CD4-positive, alpha-beta T cell treated with Interleukin-21 for 1 hour (primary cell): ENCODE measurements around the gene LCE3E.
"Not testable (repeated sequence)": the region's sequence is repeated elsewhere in the genome, so short reads cannot be mapped to it uniquely, and the experiment has no call there.

Experiments
- DNase-seq: peaks from one replicate; pipeline ENCODE4 v3.0.0-alpha.2; 2020

Gene LCE3E, protein sequence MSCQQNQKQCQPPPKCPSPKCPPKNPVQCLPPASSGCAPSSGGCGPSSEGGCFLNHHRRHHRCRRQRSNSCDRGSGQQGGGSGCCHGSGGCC

DNA sequence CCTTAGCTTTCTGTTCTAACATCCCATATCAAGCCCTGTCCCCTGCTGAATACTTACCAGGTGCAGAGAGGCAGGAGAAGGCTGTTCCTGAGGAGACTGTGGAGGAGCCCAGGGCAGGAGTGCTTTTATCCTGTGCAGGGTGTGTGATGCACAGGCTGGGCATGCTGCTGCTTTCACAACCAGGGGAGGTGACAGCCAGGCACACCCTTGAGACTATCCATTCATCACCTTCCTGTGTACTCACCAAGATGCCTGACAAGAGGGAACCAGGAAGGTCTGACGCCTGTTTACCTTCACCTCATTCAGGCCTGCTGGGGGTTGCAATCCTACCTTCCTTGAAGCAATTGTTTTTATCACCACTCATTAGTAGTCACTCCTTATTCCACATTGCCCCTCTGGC lies at the start of gene LCE3E:
LCE3E (minus strand) TSS at position 100 of the 400 bp plus-strand sequence. CDS start 572 bp downstream, outside the sequence.
- no peak for DNase-seq

DNA sequence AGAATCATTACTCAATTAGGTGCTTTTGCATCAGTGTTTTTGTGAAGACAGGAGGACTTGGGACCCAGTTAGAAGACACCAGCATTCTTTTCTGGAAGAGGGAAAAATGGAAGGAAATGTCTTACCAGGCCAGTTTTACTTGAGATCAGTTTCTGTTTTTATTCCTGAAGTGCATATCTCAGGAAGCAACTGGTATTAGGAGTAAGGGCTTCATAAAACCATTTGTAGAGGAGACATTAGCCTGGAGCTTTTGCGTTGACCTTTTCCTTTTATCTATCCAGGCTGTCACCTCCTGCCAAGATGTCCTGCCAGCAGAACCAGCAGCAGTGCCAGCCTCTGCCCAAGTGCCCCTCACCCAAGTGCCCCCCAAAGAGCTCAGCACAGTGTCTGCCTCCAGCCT lies 46.9 kb upstream of the LCE3E start, which contains the start of gene LCE3B:
LCE3B (plus strand) TSS at position 301 of the 400 bp plus-strand sequence; CDS start at position 301, 0 bp downstream.
- no peak for DNase-seq

DNA sequence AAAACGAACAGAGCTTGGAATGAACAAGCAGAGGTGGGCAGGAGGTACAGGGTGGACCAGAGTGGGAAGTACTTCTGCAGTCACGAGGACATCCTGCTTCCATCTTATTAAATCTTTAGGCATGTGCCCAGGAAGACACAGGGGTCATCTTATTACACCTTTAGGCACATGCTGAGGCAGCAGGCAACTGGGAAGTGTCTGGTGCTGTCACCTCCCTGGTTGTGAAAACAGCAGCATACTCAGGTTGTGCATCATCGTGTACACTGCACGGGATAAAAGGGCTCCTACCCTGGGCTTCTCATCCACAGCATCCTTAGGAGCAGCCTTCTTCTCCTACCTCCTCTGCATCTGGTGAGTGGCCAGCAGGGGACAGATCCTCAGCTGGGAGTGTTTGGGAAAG lies 33.4 kb upstream of the LCE3E start, which contains the start of gene LCE3C:
LCE3C (plus strand) TSS at position 301 of the 400 bp plus-strand sequence. CDS start 498 bp downstream, outside the sequence.
- DNase-seq, result no peak

DNA sequence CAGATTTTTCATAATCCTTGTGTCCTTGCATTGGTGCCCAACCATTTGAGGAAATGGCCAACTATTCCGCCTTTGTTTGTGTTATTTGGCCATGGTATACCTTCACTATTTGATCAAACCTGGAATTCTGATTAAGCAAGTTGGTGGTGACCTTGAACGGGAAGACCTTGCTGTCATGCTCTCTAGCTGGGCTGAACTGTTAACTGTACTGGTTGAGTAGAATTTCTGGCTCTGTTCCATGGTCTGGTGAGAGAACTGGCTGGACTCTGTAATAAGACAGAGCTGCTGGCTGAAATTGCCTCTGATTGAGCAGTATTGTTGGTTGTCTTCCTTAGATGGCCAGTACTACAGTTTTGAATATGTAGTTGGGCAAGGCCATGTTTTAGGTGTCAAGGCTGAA lies 30.4 kb upstream of the LCE3E start:
- no peak for DNase-seq

DNA sequence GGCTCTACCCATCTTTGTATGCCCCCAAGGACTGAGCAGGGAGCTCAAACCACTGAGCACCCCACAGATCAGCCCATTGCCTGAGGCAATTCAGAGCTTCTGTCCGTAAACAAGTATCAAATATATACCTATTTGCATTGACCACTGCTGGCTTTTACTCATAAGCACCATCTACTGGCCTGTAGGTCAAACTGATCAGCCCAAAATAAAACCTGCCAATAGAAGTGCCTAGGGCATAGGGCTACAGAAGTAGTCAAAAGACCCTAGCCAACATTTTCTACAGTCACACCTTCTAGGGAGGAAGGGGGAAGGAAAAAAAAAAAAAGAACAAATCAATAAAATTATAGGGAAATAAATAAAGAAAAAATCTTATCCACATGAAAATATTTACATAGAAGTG lies 19.0 kb upstream of the LCE3E start:
- DNase-seq, result no peak

DNA sequence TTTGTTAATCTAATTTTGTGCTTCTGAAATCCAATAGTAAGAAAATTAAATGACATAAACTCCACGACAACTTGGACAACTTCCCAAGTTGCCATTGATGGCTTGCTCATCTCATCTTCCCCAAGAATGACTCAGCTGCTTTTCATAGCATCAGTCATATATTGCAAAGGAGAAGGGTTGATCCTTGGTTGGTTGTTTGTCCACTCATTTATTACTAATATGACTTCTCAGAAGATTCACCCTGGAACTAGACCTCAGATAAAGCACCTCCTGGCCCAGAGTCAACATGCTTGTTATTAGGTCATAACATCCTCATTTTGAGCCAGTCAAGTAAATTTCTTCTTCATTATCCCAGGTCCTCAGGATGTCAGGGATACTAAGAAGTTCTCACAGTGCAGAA lies 16.1 kb upstream of the LCE3E start:
- no peak for DNase-seq

DNA sequence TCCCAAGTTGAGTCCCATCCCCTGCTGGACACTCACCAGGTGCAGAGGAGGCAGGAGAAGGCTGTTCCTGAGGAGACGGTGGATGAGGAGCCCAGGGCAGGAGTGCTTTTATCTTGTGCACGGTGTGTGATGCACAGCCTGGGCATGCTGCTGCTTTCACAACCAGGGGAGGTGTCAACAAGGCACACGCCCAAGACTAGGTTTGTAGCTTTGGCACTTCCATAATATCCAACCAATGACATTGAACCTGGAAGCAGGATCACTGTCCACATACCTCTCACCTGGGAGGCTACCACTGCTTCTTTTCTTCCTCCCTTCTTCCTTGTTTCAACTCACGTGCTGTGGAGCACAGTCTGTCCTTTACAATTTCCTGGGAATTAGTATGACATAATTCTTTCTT lies 13.9 kb upstream of the LCE3E start, which contains the start of gene LCE3D:
LCE3D (minus strand) TSS at position 84 of the 400 bp plus-strand sequence. CDS start 580 bp downstream, outside the sequence.
- no peak for DNase-seq

DNA sequence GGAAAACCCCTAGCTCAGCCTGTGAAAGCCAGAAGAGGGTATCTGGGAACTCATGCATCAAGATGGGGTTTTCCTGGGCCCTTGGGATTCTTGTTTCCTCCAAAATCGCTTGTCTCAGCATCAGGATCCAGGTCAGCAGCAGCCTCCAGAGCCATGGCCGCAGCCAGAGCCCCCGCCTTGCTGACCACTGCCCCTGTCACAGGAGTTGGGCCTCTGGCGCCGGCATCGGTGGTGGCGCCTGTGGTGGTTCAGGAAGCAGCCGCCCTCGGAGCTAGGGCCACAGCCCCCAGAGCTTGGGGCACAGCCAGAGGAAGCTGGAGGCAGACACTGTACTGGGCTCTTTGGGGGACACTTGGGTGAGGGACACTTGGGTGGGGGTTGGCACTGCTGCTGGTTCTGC lies 12.9 kb upstream of the LCE3E start:
- DNase-seq, result not testable (repeated sequence)

DNA sequence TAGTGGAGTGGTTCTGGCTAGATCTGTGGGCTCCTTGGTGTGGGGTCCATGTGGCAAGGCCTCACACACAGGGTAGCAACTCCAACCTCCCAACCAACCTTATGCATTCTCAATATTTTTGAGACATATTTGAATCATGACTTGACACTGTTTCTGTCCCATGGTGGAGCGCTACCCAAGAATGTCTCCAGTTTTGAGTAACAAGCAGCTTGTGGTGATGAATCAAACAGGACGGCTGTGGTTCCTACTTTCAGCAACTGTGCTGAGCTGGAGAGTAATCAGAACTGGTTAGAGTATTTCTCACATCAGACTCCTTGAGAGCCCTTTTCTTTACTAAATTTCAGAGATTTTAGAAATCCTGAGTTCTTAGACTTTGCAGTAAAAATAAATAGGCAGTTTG lies 10.6 kb upstream of the LCE3E start:
- no peak for DNase-seq

DNA sequence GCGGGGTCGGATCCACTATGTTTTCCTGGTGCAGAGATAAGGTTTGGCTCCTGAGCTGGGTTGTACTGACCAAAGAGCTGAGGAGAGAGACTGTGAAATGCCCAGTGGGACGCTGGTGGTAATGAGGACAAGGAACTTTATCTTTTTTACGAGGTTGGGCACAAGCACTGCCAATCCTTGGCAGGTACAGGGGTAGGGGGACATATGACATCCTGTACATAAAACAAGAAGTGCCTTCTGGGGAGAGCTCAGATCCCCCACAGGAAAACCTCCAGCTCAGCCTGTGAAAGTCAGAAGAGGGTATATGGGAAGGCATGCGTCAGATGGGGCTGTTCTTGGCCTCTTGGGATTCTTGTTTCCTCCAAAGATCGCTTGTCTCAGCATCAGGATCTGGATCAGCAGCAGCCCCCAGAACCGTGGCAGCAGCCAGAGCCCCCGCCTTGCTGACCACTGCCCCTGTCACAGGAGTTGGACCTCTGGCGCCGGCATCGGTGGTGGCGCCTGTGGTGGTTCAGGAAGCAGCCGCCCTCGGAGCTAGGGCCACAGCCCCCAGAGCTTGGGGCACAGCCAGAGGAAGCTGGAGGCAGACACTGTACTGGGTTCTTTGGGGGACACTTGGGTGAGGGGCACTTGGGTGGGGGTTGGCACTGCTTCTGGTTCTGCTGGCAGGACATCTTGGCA lies 905 bp downstream of the LCE3E start:
- DNase-seq, result no peak

DNA sequence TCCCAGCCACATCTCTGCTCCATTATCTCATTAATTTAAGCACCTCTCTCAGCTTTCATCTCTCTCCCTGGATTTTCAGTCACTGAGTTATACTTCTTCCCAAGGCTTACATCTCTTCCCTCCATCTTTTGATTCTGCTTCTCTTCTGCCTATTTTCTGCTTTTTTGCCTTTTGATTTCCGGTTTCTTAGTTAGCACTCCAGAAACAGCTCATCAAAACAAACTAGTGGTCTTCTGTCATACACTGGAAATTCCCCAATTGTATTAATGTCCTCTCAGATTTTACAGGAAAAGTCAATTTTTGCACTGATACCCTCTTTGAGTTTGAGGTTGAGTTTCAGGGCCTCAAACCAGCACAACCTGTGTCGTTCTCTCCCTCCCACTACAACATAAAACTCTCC lies 1.5 kb downstream of the LCE3E start:
- no peak for DNase-seq

DNA sequence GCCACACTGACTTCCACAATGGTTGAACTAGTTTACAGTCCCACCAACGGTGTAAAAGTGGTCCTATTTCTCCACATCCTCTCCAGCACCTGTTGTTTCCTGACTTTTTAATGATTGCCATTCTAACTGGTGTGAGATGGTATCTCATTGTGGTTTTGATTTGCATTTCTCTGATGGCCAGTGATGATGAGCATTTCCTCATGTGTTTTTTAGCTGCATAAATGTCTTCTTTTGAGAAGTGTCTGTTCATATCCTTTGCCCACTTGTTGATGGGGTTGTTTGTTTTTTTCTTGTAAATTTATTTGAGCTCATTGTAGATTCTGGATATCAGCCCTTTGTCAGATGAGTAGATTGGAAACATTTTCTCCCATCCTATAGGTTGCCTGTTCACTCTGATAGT lies 18.2 kb downstream of the LCE3E start:
- DNase-seq, result not testable (repeated sequence)

DNA sequence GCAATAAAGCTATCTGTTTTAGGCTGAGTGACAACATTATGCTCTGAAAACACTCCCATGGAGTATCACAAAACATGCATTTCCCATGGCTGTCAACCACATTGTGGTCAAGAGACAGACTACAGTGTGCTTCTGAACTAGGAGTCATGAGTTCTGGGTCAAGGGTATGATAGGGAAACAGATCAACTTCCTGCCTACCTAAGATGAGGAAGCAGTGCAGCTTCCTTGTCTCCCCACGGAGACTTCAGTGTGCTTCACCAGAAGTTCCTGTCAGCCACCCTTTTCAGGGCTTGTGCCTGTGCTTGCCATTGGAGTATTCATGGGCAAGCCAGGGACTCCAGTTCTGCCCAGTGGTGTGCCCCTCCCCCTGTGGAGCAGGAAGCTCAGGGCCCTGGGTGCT lies 19.9 kb downstream of the LCE3E start:
- no peak for DNase-seq

DNA sequence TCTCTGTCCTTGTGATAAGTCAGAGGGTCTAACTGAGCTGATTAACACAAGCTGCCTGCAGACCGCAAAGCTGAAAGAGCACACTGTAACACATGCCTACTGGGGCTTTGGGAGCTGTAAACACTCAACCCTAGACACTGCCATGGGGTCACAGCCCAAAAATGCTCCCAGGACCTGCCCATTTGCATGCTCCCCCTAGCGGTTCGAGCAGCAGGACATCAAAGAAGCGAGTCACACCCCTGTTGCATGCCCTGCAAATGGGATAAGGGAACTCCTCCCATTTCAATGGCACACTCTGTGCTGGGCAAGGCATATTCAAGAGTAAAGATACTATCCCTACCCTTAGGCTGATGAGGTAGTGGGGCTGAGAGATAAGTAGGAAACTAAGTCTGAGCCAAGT lies 22.8 kb downstream of the LCE3E start:
- no peak for DNase-seq

DNA sequence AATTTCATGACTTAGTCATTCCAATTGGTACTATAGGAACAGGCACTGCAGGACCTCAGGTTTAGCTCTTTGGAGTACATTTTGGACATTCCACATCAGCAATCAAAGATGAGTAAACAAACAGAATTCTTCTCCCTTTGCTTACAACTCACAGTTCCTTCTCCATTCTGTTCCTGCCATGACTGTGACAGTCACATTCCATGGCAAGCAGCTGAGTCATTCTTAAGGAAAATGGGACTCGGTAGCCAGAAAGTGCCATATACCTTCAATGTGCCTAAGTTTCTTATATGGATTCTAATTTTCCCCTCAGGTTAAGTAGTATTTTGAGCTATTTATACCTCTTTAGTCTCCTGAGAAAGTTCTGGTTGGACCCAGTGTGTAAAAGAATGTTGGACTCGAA lies 26.7 kb downstream of the LCE3E start:
- DNase-seq, result no peak

DNA sequence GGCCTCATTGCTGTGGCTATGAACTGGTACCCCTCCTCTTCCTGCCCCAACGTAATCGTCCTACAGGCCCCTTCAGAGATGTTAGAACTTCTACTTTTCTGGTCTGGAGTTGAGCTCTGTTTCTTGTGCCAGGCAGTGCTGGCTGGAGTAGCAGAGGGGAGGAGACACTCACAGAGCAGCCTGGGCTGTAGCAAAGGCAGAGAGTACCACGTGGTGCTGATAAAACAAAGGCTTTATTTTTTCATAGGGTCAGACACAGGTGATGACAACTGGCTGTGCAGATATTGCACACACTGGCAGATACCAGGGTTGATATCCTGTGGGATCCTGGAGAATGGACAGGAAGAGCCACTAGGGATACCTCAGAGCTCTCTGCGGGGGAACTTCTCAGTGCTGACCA lies 29.1 kb downstream of the LCE3E start:
- DNase-seq, result no peak

DNA sequence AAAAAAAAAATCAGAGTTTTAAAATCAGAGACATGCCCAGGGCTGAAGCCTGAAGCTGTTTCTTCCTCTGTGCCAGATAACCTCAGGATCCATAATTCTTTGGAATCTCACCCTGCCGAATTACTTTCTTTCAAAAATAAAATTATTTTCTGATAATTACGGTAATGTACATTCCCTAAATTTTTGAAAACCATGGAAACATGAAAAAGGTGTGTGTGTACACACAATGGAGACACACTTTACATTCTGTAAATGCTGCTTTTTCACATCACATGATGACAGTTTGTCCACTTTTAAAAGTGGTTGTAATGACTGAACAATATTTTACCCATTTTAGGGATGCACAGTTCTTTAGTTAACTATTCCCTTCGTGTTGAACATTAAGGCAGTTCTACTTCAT lies 30.8 kb downstream of the LCE3E start:
- no peak for DNase-seq

DNA sequence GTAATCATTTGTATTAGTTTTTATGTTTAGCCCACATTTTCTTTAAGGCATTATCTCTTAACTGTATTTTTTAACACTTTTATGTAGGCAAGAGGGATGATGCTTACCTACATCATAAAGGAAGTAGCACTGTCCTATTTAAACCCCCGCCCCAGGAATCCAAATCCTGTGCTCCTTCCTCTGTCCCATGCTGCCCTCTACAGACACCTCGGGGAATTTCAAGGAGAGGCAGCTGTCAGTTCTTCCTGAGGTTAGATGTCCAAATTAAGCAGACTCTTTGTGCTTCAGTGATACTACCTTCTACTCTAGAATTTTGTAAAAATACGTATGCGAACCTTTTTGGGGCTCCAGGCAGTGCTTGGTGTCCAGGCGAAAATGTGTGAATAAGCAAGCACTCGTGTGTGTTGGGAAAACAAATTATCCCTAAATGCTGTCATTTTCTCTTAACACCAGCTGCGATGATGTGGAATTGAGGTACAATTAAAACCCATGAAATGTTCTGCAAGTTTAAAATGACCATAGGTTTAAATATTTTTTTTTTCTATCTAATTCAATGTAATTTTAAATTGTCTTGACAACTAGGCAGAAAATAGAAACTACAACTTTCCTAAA lies 33.1 kb downstream of the LCE3E start:
- DNase-seq, result peak; percentile 15

DNA sequence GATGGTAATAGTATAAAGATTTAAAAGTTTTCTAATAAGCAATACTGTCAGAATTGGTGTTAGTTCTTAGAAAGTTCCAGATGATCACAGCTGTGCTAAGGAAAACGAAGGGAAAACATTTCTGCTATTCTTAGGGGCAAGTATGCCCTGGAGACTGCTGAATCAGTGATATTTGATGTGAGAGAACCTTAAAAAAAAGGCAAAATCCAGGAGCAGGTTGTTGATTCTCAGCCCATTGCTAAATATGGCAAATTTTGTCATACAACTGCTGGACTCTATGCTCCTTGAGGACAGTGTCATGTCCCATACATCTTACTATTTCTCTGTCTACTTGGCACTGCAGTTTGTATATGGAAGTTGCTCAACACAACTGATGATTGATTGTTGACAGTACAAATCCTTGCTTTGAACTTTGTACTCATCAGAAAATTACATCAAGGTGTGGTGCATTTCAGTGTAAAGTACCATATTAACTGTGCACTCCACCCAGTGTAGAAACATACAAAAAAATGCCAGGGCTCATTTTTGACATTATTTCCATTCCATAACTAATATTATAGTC lies 41.4 kb downstream of the LCE3E start:
- no peak for DNase-seq

DNA sequence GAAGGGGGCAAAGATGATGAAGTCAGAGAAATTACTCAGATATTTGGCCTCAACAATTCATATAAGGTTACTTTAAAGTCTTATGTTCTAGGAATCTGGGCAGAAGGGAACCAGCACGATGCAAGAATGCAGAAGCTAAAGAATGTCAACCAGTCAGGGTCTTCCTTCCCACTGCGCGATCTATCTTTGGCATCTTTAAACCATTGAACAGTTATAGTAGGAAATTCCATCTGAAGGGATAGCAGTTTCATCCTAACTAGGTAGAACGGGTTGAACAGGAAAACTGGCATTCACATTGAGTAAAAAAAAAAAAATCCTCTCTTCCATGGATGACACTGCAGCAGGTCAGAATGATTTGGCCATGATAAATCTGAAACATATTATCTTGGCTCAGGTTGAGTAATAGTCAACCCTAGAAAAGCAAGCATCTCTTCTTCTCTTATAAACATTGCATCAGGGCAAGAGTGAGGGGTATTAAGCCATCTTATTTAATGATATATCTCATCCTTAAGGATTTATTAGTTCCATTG lies 46.0 kb downstream of the LCE3E start:
- no peak for DNase-seq

DNA sequence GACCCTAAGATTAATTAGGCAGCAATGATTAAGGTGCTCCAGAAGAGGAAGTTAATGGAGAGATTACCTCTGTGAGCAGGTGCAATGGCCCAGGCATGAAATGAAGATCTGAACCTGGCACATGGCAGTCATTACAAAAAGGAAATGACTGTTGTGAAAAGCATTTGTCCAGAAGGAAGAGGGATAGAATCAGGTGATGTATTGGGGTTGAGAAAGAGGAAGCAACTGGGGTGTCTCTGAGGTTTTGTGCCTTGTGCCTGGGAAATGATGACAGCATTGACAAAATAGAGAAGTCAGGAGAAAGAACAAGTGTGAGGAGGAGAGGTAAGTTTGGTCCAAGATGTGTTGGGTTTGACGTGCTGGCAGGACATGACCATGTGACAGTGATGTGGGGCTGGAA lies 46.7 kb downstream of the LCE3E start:
- no peak for DNase-seq

DNA sequence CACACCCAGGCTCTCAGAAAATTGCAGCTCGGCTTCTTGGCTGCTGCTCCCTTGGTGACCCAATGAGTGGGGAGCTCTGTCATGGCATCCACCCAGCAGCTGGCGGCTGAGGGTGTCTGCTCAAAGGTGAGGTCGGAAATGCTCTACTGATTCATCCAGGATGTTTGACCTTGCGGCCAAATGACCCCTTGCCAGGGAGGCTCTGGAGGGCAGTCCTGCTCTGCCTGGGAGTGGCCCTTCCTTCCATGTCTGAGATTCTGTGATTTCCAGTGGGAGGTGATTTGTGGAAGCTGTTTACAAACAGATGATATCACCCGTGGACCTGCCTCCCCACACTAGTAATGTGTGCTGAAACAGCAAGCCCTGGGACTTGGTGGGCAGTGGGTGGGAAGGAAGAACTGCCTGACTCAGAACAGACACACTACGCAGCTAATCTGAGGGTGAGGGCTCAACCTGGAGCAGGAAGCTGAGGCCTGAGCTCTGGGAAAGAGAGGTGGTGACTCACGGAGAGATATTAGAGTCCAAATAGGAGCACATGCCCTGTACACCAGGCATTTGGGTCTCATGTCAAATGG lies 49.3 kb downstream of the LCE3E start:
- no peak for DNase-seq

DNA sequence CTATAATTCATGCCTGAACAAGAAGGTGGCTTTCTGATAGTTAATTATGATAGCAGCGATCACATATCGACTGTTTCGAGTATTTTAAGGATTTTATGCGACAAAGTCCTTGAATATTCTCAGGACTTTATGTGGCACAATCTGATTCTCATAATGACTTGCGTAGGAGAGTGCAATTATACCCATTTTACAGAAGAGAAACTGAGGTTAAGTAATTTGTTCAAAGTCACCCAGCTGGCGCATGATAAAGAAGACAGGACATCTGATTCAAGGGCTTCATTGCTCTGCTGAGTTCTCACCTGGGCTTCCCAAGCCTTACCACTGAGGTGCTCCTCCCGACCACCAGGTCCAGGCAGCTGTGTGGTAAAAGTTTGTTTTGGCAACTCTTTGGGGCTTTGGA lies 50.5 kb downstream of the LCE3E start:
- DNase-seq, result no peak
